HepG2 (cell line): Measurements from ENCODE around the gene DRAP1. TPM values are rescaled to one million over a fixed set of nuclear protein-coding genes. Genes with fewer than 3 reads are reported as not detected.
A peak's percentile ranks its signal among the peaks of the same experiment; 100 is the strongest.

Experiments
- ELF4 ChIP-seq: sonication (generic); formaldehyde crosslinking; IDR thresholded peaks from 2 replicates; pipeline ENCODE4 v1.5.0; 2020; ENCODE audit warnings: missing genetic modification reagents, mild to moderate bottlenecking, moderate library complexity, borderline replicate concordance
- ELK4 ChIP-seq: sonication (generic); formaldehyde crosslinking; IDR thresholded peaks from 2 replicates; pipeline ENCODE4 v1.9.0; 2021; ENCODE audit warnings: missing genetic modification reagents, borderline replicate concordance
- HOMEZ ChIP-seq: IDR thresholded peaks from 2 replicates; pipeline ENCODE4 v1.6.1; 2016; ENCODE audit warnings: low read depth
- ISX ChIP-seq: sonication (generic); formaldehyde crosslinking; conservative IDR thresholded peaks from 2 replicates; pipeline ENCODE4 v1.5.0; 2020; ENCODE audit warnings: missing genetic modification reagents
- KMT2B ChIP-seq: IDR thresholded peaks from 2 replicates; pipeline ENCODE4 v1.6.1; 2016; ENCODE audit warnings: missing genetic modification reagents, missing compliant biosample characterization
- MXD3 ChIP-seq: IDR thresholded peaks from 2 replicates; pipeline ENCODE4 v1.6.1; 2016; ENCODE audit warnings: mild to moderate bottlenecking, missing biosample characterization, missing genetic modification reagents
- PITX1 ChIP-seq: sonication (generic); formaldehyde crosslinking; IDR thresholded peaks from 2 replicates; pipeline ENCODE4 v1.5.1; 2020; ENCODE audit warnings: mild to moderate bottlenecking, missing genetic modification reagents
- RERE ChIP-seq: IDR thresholded peaks from 2 replicates; pipeline ENCODE4 v1.6.1; 2016; ENCODE audit warnings: low read depth, missing genetic modification reagents, missing compliant biosample characterization
- TBL1XR1 ChIP-seq: fragments of 150-350 bp; IDR thresholded peaks from 2 replicates; pipeline ENCODE4 v1.6.1; 2014; ENCODE audit warnings: borderline replicate concordance, low read length; ENCODE audit not compliant: partially characterized antibody
- ZBTB43 ChIP-seq: sonication (generic); formaldehyde crosslinking; conservative IDR thresholded peaks from 2 replicates; pipeline ENCODE4 v1.4.0; 2020; ENCODE audit warnings: missing genetic modification reagents
- ZBTB44 ChIP-seq: sonication (generic); formaldehyde crosslinking; IDR thresholded peaks from 2 replicates; pipeline ENCODE4 v1.4.0; 2020; ENCODE audit warnings: missing genetic modification reagents
- ZMAT3 ChIP-seq: sonication (generic); formaldehyde crosslinking; conservative IDR thresholded peaks from 2 replicates; pipeline ENCODE4 v1.7.0; 2021; ENCODE audit warnings: missing genetic modification reagents
- ZNF10 ChIP-seq: sonication (generic); formaldehyde crosslinking; IDR thresholded peaks from 2 replicates; pipeline ENCODE4 v1.4.0; 2020; ENCODE audit warnings: mild to moderate bottlenecking, low read depth, missing genetic modification reagents, borderline replicate concordance
- ZNF180 ChIP-seq: sonication (generic); formaldehyde crosslinking; IDR thresholded peaks from 2 replicates; pipeline ENCODE4 v1.4.0; 2020; ENCODE audit warnings: low read depth, missing genetic modification reagents, borderline replicate concordance
- ZNF577 ChIP-seq: sonication (generic); formaldehyde crosslinking; IDR thresholded peaks from 2 replicates; pipeline ENCODE4 v1.4.0; 2020; ENCODE audit warnings: mild to moderate bottlenecking, low read depth, missing genetic modification reagents, borderline replicate concordance
- ZNF580 ChIP-seq: IDR thresholded peaks from 2 replicates; pipeline ENCODE4 v1.6.1; 2016; ENCODE audit warnings: low read depth, borderline replicate concordance
- polyA plus RNA-seq, 8 experiments: library from polyadenylated mRNA; depleted of rRNA in 3 of 8; stranded (reverse) in 7 of 8; unstranded in 1 of 8; fragments of >200 nt; fragmentation: Illumina TruSeq in 4 of 8; extraction: Trizol in 4 of 8; gene quantifications; 2 replicates each; pipeline versions ENCODE4 v1.2.1 to v1.2.3, GENCODE V29; 2011 to 2016; ENCODE audit warnings: low read depth in 4 of 8, missing spikeins in 1 of 8, mixed read lengths in 1 of 8; ENCODE audit not compliant: insufficient read depth in 1 of 8
- total RNA-seq, 5 experiments: library from RNA; depleted of rRNA; stranded (reverse); fragments of >200 nt; fragmentation: Illumina TruSeq; extraction: Trizol; gene quantifications; 2 replicates each; pipeline ENCODE4 v1.2.3, GENCODE V29; 2016; ENCODE audit warnings: low read depth in 1 of 5

Gene DRAP1
- total and polyA plus RNA-seq, 2 of the 13 experiments (the other 11 are each of a cell fraction or from before 2014, with no cell fraction given): 46.8 to 52.3 TPM

- TF ChIP-seq MXD3 (CRISPR knock-in tag): 0 out of 2 replicates have a peak, but pooled peaks have one; percentile 28
- TF ChIP-seq ZMAT3 (CRISPR knock-in tag): peak; percentile 86; the same call in 1 of the 2 replicates
- no peak for TF ChIP-seq ELF4 (CRISPR knock-in tag)
- peak; percentile 83 for TF ChIP-seq PITX1
- no peak for TF ChIP-seq ISX (CRISPR knock-in tag)
- TF ChIP-seq ZNF180 (CRISPR knock-in tag): no peak
- no peak for TF ChIP-seq ZNF10
- TF ChIP-seq RERE (CRISPR knock-in tag): peak; percentile 80; the same call in 1 of the 2 replicates
- TF ChIP-seq ZBTB44: 0 out of 2 replicates have a peak, but pooled peaks have one; percentile 40
- peak; percentile 63; the same call in 1 of the 2 replicates for TF ChIP-seq HOMEZ (CRISPR knock-in tag)
- peak; percentile 73; the same call in 1 of the 2 replicates for TF ChIP-seq ZNF580 (CRISPR knock-in tag)
- no peak for TF ChIP-seq ELK4 (CRISPR knock-in tag)
- no peak for TF ChIP-seq ZNF577 (CRISPR knock-in tag)
- TF ChIP-seq KMT2B (CRISPR knock-in tag): peak; percentile 48; the same call in 1 of the 2 replicates
- peak; percentile 57 for TF ChIP-seq TBL1XR1
- peak; percentile 78; the same call in 1 of the 2 replicates for TF ChIP-seq ZBTB43 (CRISPR knock-in tag)
These were observed at the start of gene DRAP1 (continued) for GRCh38 chr11:65919141-65919572.
